Prostate gland (tissue), 2 donors: ENCODE results near the gene TCF4. TPM values are rescaled to one million over a fixed set of nuclear protein-coding genes. Genes with fewer than 3 reads are reported as not detected.

ENCODE experiments used
- DNase-seq: peaks from one replicate; pipeline ENCODE4 v3.0.0-alpha.2; 2019; ENCODE audit warnings: low spot score
- H3K27ac ChIP-seq, 2 donors: fragments of 200-600 bp; sonication (generic); 2 replicates each; pipeline ENCODE4 v1.5.1; 2017 to 2019
- H3K27me3 ChIP-seq: fragments of 200-600 bp; sonication (generic); replicated peaks from 2 replicates; pipeline ENCODE4 v1.5.1; 2019; ENCODE audit not compliant: insufficient read depth
- H3K36me3 ChIP-seq, 2 donors: fragments of 200-600 bp; sonication (generic); 1 replicate in 1 of 2; 2 replicates in 1 of 2; pipeline versions ENCODE4 v1.5.1 to v1.8.1; 2017 to 2019
- H3K4me1 ChIP-seq: fragments of 200-600 bp; sonication (generic); replicated peaks from 2 replicates; pipeline ENCODE4 v1.5.1; 2019
- H3K4me3 ChIP-seq, 2 donors: fragments of 200-600 bp; sonication (generic); 2 replicates each; pipeline ENCODE4 v1.5.1; 2017 to 2019
- H3K9me3 ChIP-seq: fragments of 200-600 bp; sonication (generic); 2 replicates; pipeline ENCODE4 v1.5.1; 2017
- POLR2A ChIP-seq: fragments of 450-650 bp; IDR thresholded peaks from one replicate; pipeline ENCODE4 v1.6.1; 2016; ENCODE audit warnings: antibody characterized with exemption, mild to moderate bottlenecking
- POLR2AphosphoS5 ChIP-seq: sonication (generic); formaldehyde crosslinking; IDR thresholded peaks from one replicate; pipeline ENCODE4 v1.6.1; 2017; ENCODE audit warnings: antibody characterized with exemption
- WGBS: methylation state at CpG from one replicate; pipeline ENCODE4 v1.1.5; 2018; 5-methylcytosine and 5-hydroxymethylcytosine counted together
- intact Hi-C: fragments of 100-400 bp; cut with DNase I; formaldehyde crosslinking; loops from one replicate; pipeline ENCODE4 v1.14.2; 2022
- total RNA-seq, 2 donors: library from RNA; depleted of rRNA; stranded (reverse); fragments of >200 nt; gene quantifications; one replicate each; pipeline ENCODE4 v1.1.0, GENCODE V29; 2016
- TF ChIP-seq, protein P1 (sequence below), 4 experiments: fragments of 200-600 bp in 2 of 4; fragments of 450-650 bp in 2 of 4; sonication (generic) in 2 of 4; IDR thresholded peaks; 1 replicate in 3 of 4; 2 replicates in 1 of 4; pipeline ENCODE4 v1.5.1; 2016 to 2019; ENCODE audit warnings: antibody characterized with exemption in 4 of 4, mild to moderate bottlenecking in 2 of 4, moderate library complexity in 2 of 4

TCF4 gene
- total RNA-seq, 2 donors from 2014 or later = 29.8 to 87.2 TPM

DNA sequence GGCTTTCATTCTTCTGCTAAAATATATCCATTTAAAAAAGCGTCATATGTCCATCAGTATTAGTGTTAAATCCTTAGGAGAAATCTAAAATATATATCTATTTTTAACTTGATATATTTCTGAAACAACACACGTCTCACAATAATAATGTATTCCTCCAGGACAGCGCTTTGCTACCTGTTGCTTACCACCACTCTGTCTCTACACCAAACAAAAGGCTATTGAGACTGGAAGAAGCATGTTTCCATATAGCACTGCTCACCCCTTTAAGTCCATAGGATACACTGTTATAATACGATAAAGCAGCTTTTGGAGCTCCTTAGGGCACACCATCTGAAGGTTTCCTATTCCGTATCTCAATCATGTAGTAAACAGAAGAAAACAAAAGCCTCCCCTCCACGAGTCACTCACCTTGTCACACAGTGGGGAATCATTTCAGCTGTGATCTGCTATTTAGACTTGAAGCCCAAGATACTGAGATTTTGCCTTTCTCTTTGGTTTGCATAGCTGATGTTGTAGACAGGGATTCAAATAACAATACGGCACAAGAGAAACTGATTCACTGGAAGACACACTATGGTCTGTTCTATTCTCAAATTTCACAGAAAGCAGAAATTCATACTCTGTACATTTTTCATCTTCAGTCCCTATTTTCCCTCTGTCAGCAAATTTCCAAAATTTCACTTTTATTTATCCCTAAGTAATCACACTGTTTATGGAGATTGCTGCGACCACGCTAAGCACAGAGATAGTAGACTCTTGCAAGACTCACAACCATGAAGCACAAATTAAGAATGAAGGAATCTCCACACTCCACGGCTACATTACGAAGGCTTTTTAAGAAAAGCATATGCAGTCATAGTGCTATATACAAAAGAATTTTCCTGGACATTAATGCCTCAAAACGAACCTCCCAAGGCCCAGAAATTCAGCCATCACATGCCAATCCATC, 187.1 kb downstream of the TCF4 start:
- Histone ChIP-seq H3K4me3 (no peak overlapping the region), H3K27me3 (no peaks in the 10 kb centered on the region), H3K27ac (peak overlapping the region in 1 of 2 donors; percentile 10), H3K9me3 (no peaks in the 10 kb centered on the region), H3K4me1 (no peaks in the 10 kb centered on the region), H3K36me3 (no peaks in the 10 kb centered on the region)
- intact Hi-C loops = loop anchor here (5.0 kb wide), 1 partner anchor 186 kb away; the partner anchor contains the start of gene TCF4
- DNase-seq = no peak
- TF ChIP-seq, protein P1, sequence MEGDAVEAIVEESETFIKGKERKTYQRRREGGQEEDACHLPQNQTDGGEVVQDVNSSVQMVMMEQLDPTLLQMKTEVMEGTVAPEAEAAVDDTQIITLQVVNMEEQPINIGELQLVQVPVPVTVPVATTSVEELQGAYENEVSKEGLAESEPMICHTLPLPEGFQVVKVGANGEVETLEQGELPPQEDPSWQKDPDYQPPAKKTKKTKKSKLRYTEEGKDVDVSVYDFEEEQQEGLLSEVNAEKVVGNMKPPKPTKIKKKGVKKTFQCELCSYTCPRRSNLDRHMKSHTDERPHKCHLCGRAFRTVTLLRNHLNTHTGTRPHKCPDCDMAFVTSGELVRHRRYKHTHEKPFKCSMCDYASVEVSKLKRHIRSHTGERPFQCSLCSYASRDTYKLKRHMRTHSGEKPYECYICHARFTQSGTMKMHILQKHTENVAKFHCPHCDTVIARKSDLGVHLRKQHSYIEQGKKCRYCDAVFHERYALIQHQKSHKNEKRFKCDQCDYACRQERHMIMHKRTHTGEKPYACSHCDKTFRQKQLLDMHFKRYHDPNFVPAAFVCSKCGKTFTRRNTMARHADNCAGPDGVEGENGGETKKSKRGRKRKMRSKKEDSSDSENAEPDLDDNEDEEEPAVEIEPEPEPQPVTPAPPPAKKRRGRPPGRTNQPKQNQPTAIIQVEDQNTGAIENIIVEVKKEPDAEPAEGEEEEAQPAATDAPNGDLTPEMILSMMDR (IDR thresholded peaks at IDR 0.05) = no peak
- TF ChIP-seq POLR2AphosphoS5 (no peak), POLR2A (no peak)
- WGBS = 80% methylated on average over 12 of the region's 12 CpGs

DNA sequence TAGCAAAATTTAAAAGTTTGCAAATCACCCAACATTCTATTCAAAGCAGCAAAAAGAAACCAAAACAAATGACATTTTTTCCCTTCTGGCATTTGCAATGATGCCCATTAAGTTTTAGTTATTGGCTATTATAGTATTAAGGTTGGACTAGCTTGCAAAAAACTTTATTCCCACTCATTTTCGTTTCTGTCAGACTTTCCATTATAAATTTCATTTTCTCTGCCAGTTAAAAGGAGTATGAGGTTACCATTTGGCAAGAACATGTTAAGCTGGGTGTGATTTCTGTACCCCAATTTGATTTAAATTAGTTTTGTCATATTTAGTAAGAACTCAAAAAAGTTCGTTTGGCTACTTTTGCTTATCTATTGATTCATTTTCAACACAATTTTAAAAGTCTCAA, 187.9 kb downstream of the TCF4 start:
- WGBS = 62% methylated on average over 2 of the region's 2 CpGs
- intact Hi-C loops = loop anchor here (5.0 kb wide), 1 partner anchor 187 kb away; the partner anchor contains the start of gene TCF4
- TF ChIP-seq, protein P1 (IDR thresholded peaks at IDR 0.05) = no peak
- Histone ChIP-seq H3K27me3 (no peaks in the 10 kb centered on the region), H3K36me3 (no peaks in the 10 kb centered on the region), H3K27ac (no peak overlapping the region), H3K4me1 (no peaks in the 10 kb centered on the region), H3K9me3 (no peaks in the 10 kb centered on the region), H3K4me3 (no peak overlapping the region)
- no peak for DNase-seq

DNA sequence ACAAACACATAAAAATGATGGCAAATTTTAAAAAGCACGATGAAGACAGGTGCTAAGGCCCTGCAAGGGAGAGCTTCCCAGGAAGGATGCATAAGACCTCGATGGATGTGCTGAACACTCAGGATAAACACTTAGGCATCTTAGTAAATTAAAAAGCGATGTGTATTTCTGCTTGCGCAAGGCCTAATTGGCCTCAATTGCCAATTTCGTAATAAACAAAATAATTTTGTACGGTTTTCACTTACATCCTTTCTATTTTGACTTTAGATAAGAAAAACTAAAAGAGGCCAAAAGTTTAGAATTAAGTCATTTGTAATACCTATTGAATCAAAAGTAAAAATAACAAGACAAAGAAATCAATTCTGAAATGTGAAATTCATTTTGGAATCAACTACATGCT, 189.1 kb downstream of the TCF4 start:
- Histone ChIP-seq H3K4me3 (no peak overlapping the region), H3K36me3 (no peaks in the 10 kb centered on the region), H3K9me3 (no peaks in the 10 kb centered on the region), H3K27ac (no peak overlapping the region), H3K4me1 (no peaks in the 10 kb centered on the region), H3K27me3 (no peaks in the 10 kb centered on the region)
- intact Hi-C loops = no loop called here
- no peak for DNase-seq
- 91% methylated on average over 6 of the region's 6 CpGs for WGBS
- TF ChIP-seq, protein P1 (IDR thresholded peaks at IDR 0.05) = no peak
- TF ChIP-seq POLR2A (no peak), POLR2AphosphoS5 (no peak)

DNA sequence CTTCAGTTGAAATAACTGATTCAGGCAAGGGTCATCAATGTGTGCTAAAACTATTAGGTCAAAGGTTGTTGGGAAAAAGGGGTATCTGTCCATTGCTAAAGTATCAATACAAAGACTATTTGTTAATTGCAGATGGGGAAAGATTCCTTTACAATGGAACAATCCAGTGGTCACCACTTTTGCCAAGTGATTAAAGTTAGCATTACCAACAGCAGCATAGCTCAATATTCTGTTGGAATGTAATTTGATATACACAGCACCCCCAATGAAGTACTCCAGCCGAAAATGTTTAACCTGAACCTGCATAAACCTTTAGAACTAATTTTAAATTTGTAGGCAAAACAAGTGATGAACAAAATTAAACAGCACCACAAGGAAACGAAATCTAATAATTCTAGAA, 191.0 kb downstream of the TCF4 start:
- no peak overlapping the region for H3K27ac ChIP-seq
- 37% methylated on average over 2 of the region's 2 CpGs for WGBS
- intact Hi-C loops = no loop called here
- H3K36me3 ChIP-seq = no peaks in the 10 kb centered on the region
- no peak for DNase-seq
- no peaks in the 10 kb centered on the region for H3K9me3 ChIP-seq
- no peak overlapping the region for H3K4me3 ChIP-seq
- no peaks in the 10 kb centered on the region for H3K27me3 ChIP-seq
- no peaks in the 10 kb centered on the region for H3K4me1 ChIP-seq
- TF ChIP-seq, protein P1 (IDR thresholded peaks at IDR 0.05) = no peak
- TF ChIP-seq POLR2AphosphoS5 (no peak), POLR2A (no peak)
